Measurements from ENCODE around the gene ALS2.
"Not testable (repeated sequence)": the region's sequence is repeated elsewhere in the genome, so short reads cannot be mapped to it uniquely, and the experiment has no call there.

The ALS2 gene

DNA sequence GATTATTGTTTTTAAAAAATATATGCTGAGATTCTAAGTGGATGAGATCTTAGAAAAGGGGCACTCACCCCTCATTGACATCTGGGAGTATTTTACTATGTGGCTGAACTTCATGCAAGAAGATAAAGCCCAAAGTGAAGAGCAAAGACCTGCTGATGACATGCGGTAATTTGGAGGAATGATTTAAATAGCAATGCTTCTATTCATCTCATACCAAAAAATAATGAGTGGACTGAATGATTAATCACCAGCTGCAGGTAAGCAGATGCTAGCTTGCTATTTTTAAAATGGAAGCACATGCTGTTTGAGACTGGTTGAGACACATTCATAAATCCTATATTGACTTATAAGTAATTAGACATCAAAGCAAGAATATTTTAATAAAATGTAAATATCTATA lies 12.9 kb upstream of the ALS2 start:
- DNase-seq (ENCODE audit: low read depth) = no peak

DNA sequence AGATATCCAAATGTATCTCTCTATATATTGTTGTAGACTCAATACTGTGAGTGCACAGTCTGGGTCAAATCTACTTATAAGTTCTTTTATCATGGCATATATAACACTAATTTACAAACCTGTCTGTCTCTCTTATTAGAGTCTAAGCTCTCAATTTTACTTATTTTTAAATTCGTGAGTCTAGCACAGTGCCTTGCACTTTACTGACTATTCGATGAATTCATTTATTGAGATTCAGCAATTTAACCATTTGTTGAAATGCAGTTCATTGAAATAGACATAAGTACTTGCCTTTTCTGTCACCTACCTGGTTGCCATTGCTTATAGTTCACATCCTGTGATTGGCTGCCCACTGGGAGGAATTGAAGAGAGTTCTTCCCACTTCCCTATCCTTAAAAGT lies 10.3 kb upstream of the ALS2 start:
- DNase-seq (ENCODE audit: low read depth) = no peak

DNA sequence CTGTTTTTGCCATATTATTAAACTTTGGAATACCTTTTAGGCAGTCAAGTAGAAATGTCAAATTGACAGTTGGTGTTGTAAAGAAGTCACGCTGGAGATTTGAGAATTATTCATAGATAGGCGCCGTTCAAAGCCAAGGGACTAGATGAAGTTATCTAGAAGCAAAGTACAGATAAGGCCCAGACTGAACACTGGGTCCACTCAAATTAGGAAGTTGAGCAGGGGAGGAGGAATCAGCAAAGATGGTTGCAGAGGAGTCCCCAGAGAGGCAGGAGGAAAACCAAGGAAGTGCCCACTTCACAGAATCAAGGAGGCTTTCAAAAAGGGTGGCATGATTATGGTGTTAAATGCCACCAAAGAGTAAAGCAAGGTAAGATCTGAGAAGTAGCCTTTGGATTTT lies 9.6 kb upstream of the ALS2 start:
- DNase-seq (ENCODE audit: low read depth) = no peak

DNA sequence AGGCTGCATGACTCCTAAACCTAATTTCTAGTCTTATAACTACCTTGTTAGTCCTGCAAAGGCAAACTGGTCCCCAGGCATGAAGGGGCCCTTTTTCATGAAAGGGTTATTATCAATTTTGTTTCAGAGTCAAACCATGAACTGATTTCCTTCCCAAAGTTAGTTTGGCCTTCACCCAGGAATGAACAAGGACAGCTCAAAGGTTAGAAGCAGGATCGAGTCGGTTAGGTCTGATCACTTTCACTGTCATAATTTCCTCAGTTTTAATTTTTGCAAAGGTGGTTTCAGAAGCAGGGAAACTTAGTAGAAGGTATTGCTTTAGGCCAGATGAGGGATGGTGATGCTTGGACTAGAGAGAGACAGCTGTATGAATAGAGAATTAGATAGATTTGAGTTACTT lies 8.7 kb upstream of the ALS2 start:
- no peak for DNase-seq (ENCODE audit: low read depth)

DNA sequence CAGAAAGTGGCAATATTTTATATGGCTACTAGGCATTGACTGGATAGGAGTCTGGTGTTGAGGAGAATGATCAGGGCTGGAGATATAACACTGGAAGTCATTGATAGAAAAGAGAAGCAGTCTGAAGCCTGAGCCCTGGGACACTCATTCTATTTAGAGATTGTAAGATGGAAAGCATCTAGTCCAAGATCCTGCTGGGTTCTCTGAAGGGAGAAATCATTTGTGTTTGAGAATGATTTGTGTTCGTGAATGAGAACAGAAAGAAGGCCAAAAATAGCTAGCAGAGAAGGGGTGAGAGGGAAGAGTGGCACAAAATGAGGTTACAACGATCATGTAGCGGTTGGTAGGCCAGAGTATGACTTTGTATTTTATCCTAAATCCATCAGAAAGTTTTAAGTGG lies 7.6 kb upstream of the ALS2 start:
- DNase-seq (ENCODE audit: low read depth) = no peak

DNA sequence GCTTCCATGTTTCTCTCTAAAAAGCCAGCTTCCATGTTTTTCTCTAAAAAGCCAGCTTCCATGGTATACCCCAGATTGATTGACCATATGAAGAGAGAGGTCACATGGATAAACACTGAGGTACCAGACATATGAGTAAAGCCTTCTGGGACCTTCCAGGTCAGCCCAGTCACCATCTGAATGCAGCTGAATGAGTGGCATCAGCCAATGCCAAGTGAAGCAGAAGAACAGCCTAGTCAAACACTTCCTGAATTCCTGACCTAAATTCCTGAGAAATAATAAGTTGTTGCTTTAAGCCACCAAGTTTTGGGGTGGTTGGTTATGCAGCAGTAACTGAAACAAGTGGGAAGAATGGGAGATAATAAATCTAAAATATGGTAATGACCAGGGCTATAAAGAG lies 5.7 kb upstream of the ALS2 start:
- DNase-seq (ENCODE audit: low read depth) = no peak

DNA sequence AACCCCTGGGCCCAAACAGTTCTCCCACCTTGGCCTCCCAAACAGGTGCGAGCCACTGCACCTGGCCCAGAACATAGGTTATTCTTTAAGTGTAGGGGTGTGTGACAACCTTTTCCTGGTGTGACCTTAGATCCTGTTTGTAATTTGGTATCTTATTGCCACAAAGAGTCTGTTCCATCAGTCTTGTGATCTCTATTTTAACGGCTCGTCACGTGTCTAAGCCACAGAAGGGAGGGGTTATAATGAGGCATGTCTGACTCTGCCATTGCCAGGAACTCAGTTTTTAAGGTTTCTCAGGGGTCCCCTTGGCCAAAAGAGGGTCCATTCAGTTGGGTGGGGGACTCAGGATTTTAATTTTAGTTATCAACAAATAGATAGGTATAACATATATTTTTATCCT lies 4.4 kb upstream of the ALS2 start:
- no peak for DNase-seq (ENCODE audit: low read depth)

DNA sequence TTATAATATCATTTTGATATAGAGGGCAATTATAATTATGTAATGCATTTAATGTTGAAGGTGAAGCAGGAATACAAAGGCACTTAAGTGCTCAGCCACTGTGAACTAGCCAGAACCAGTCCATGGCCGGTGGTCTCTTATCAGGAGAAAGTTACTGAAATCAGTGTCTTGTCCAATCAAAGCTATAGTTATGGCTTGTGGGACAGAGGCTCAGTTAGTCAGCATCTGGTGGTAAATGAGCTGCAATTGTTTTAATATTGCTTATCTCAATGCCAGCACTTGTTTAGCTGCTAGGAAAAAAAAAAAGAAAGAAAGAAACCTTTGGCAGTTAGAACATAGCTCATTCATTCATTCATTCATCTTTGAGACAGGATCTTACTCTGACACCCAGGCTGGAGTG lies 3.8 kb upstream of the ALS2 start:
- DNase-seq (ENCODE audit: low read depth) = no peak

DNA sequence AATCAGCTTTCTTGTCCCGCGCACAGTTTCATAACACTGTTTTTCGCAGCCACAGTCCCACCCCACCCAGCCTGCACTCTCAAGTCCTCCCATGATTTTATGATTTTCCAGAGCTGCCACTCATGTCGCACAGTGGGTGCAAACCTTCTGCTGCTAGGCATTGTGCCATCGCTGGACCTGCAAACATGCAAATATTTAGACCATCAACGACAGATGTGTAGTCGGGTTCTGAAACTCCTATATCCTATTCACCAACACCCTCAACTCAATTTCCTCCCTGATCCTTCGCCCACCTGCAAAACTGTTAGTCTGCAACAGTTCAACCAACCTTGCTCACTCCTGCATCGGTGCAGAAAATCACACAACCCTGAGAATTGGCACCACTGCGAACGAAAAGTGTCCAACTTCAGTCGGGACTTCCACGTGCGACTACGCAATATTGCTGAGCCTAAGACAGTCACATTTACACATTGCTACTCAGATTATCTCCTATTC lies 871 bp upstream of the ALS2 start:
- no peak for DNase-seq (ENCODE audit: low read depth)

DNA sequence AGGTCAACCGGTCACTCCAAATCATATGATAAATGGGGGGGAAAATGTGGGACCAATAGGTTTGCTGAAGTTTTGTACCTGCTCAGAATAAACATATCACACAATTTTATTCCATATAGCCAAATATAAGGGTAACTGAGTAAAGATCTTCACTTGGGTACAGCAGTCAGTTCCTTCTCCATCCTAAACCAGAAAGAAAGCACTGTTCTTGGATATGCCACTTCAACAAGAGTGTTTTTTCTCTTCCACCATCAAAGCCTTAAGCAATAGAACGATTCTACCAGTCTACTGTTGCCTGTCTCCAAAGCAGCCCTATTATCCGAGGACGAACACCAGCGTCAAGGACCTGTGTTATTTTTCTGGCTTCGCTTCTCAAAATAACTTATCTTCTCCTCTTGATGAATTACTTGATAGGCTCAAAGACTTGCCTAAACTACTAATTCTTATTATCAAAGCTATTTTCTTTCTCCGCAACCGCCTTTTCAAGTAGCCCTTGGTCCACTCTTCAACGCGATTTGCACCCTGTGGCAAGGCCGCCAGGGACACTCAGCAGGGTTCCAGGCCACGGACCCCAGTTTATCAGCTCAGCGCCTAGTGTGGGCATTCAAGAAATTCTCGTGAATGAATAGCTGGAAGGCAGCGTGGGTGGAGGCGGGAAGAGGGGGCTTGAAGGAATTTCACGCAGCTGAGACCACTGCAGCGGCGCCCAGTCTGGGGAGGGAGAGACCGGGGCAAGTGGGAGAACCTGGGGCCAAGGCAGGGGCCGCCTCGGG lies 646 bp downstream of the ALS2 start:
- no peak for DNase-seq (ENCODE audit: low read depth)

DNA sequence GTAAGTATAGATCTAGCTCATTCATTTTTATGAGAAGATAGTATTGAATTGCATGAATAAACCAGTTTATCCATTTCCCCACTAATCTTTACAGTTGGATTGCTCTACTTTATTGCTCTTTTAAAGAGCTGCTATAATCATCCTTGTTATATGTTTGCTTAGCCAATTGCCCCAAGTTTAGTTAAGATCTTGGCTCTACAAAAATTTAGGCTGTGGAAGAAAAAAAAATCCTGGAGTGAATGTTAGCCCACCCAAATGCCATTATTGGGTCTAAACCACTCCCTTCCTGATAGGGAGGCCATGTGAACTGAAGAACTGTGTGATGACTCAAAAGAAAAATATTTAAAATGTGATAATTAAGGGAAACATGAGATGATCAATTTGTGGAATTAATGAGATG lies 2.9 kb downstream of the ALS2 start:
- DNase-seq (ENCODE audit: low read depth) = no peak

DNA sequence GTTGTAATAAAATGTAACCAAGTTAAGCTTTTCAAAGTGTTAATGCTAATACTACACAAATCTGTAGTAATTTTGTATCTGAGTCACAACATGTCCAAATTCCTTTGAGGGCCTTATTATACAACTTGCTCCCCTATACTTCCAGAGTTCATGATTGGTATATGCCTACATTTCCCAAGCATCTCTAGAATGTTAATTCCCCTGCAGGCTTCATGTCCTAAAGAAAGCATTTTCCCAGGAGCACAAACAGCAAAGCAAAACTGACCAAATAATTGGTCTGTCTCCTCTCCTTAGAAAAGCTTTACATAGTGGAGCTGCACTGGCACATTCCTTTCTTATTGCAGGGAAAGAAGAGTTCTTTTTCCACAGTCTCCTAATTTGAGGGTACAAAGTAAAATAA lies 3.7 kb downstream of the ALS2 start:
- DNase-seq (ENCODE audit: low read depth) = no peak

DNA sequence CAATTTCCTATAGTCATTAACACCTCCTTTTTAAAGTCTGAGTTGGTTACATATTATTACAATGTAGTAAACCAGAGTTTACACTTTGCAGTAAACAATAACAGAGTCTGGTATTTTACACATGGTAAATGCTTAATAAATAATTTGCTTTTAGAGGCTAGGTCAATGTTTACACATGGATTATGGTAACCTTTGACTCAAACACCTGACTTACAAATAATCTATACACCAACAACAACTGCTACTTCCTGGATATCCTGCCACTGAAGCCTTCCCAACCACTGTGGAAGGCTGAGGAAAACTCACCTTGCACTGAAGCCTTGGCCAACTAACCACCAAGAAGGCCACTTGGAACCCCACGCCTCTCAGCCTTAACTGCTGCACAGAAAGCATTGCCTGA lies 5.4 kb downstream of the ALS2 start:
- no peak for DNase-seq (ENCODE audit: low read depth)

DNA sequence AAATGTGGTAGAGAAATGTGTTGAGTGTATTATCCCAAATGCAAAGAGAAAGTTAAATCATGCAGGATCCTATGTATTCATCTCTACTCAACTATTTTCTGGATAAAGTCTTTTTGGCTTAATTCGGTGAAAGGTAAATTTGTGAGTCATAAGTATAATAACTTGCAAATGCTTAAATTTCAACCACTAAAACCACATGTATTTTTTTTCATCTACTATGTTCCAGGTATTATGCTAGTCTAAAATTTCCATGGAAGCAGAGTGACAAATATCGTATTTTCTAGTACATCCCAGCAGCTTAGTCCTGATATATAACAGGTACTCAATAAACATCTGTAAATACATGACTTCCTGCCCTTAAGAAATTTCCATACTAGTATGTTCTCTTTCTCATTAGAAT lies 6.2 kb downstream of the ALS2 start:
- no peak for DNase-seq (ENCODE audit: low read depth)

DNA sequence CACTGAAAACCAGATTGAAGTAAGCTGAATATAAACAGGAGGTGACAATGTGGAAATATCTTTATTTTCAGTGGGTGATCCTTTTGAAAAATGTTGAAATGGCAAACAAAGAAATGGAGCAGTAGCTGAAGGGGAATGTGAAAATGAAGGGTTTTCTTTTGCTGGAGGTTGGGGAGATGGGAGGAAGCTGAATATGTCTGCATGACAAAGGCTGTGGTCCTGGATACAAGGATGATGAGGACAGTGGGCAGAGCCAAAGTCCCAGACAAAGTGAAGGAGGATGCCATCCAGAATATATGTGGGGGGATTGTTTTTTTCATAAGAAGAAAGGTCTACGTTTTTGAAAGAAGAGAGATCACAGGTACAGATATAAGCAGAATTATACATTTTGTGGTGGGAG lies 6.7 kb downstream of the ALS2 start:
- DNase-seq (ENCODE audit: low read depth) = no peak

DNA sequence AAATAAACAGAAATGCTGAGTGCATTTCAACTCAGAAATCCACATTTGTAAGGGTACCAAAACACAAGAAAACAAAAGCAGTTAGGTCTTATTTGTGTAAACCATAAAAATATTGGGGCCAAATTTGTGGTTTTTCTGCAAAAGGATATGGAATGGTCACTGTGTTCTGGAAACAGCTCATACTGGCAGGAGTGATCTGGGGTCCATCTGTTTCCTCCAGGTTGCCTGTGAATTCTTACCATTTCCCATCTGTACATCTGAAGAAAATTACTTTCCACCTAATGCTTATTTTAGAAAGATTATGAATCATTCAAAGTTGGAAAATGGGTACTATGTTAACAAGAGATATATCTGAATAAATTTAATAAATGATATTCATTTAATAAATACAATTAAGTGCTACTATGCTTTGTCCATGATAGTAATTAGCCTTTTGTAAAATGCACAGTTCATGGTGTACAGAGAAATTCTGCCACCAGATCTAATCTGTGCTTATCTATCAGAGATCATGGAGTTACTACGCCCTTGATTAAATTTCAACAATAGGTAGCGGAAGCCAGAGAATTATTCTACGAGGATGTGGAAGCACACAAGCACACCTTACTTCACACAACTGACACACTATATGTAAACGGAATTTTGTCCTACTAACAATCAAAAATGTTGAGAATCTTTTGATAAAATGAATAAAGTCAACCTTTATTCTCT lies 10.9 kb downstream of the ALS2 start:
- DNase-seq (ENCODE audit: low read depth) = no peak

DNA sequence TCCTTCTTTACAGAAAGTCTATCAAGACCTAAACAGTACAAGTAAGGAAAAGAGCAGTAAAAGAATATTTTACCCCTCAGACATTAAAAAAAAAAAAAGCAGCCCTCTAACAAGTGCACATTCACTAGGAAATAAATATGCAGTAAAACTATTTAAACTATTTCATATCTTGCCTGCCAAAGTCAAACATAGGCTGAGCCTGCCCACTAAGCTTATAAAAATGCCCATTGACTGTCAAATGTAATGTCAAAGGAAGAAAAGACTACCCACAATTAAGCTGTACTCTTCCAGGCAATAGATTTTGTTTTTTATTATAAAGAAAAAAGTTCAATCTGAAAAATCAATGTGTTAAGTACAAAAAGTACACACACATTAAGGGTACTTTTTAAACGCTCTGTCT lies 11.8 kb downstream of the ALS2 start:
- DNase-seq (ENCODE audit: low read depth) = no peak

DNA sequence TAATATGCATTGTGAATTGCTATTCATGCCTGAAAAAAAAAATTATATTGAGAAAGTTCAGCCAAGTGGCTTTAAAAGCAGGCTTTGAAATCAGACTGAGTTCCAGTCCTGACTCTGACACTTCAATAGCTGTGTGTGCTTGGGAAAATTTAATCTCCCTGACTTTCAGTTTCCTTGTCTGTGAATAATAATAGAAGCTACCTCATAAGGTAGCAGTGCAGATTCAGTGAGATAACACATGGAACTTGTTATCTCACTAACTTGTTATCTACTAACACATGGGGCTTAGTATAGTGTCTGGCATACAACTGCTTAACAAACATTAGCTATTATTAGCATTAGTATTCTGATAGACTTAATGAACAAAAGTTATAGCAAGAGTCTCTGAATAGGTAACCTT lies 14.9 kb downstream of the ALS2 start:
- DNase-seq (ENCODE audit: low read depth) = no peak

DNA sequence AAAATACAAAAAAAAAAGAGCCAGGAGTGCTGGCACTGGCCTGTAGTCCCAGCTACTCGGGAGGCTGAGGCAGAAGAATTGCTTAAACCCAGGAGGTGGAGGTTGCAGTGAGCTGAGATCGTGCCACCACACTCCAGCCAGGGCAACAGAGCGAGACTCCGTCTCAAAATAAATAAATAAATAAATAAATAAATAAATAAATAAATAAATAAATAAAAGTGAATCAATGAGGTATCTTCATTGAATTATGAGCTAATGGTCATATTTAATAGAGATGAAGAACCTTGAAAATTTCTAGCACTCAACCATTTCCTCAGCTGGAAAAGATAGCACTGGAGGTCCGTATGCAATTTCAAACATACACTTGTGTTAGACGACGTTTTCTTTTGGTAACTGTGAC lies 16.3 kb downstream of the ALS2 start:
- DNase-seq (ENCODE audit: low read depth) = not testable (repeated sequence)

DNA sequence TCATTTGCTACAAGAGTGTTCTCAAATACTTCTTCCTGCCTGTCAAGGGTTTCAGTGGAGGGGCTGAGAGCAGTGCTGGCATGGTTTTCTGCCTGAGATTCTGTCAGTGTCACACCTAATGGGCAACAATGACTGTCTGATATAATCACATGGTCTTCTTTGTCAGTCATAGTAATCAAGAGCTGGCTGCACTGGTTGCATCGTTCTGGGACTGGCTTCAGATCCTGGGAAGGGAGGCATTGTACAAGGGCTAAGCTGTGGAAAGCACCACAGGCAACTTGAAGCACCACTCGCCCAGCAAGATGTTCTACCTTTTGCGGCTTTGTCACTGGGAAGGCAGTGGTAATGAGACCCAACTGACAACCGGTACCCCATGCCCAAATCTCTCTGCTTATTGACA lies 19.6 kb downstream of the ALS2 start:
- DNase-seq (ENCODE audit: low read depth) = no peak

DNA sequence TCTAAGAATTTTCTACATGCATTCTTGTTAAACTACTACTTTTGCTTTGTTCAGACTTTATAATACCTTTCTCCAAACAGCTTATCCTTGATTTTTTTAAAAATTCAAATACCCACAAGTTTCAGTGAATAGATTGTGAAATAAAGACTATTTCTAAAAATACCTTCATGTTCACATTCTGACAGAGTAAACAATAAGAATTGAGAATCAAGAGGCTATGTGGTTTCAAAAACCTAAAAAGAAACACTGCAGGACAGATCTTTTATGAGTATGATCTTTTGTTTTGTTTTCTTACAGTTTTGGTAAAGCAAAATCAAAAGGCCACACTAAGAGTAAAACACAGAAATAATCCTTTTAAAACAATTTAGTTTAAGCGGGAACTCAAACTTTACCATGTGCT lies 21.2 kb downstream of the ALS2 start:
- no peak for DNase-seq (ENCODE audit: low read depth)

DNA sequence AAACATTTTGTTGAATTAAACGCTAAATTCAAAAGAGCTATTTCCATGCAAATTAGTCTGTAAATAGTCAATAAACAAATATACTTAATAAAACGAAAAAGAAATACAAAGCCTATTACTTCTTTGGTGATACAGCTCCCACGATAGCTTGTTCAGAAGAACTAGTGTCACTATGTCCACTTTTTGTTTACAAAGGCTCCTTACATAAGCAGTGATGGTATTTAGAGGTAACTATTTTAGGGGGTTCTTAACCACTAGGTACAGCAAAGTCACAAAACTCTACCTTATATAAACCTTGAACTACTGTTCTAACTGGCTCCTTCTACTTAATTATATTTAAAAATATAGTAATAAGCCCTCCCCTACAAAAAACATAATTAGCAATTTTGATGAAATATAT lies 21.9 kb downstream of the ALS2 start:
- DNase-seq (ENCODE audit: low read depth) = no peak

DNA sequence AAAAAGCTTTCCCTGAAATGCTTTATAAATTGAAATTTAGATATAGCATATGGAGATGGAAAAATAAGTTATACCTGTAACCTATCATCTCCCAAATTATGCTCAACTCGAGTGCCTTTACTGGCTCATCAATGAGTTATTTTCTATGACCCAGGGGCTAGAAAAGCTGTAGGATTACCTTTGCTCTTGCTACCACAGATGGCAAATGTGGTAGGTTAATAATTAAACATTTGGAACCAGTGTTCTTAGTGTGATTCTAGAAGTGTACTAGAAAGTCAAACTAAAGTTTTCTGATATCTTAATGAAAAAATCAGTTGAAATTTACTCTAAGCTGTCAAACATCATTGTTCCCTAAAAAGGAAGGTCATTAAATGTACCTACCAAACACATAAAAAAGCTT lies 22.5 kb downstream of the ALS2 start:
- no peak for DNase-seq (ENCODE audit: low read depth)

Data from T-helper 22 cell (primary cell).